ENCODE data around the gene SH3PXD2A. TPM values are rescaled to one million over a fixed set of nuclear protein-coding genes. Genes with fewer than 3 reads are reported as not detected.

The SH3PXD2A gene
- total RNA-seq, 1 experiment from 2014 or later = 6.3 TPM

GRCh38 chr10:103566536-103566935 lies 288.8 kb downstream of the SH3PXD2A start:
- ChIA-PET POLR2A (no interaction called here), CTCF (no interaction called here)
- intact Hi-C loops (cut with micrococcal nuclease; ENCODE audit: unreplicated experiment) = no loop called here
- Mint-ChIP-seq H3K27ac (ENCODE audit: unreplicated experiment) (no peak overlapping the region), H3K4me1 (ENCODE audit: low read depth, unreplicated experiment) (peaks cover 7% of the 10 kb centered on the region), H3K4me3 (ENCODE audit: unreplicated experiment) (no peak overlapping the region), H3K27me3 (ENCODE audit: insufficient read depth, unreplicated experiment) (no peaks in the 10 kb centered on the region), H3K36me3 (ENCODE audit: insufficient read depth, unreplicated experiment) (no peaks in the 10 kb centered on the region), H3K9me3 (ENCODE audit: unreplicated experiment) (no peaks in the 10 kb centered on the region)
- no peak for DNase-seq
- Histone ChIP-seq H3K36me3 (ENCODE audit: control insufficient read depth, insufficient read depth, low read length) (no peaks in the 10 kb centered on the region), H3K4me3 (ENCODE audit: low read depth, low read length) (no peak overlapping the region), H3K9me3 (no peaks in the 10 kb centered on the region), H3K27me3 (replicated peaks; ENCODE audit: control insufficient read depth, insufficient read depth, low read length) (no peaks in the 10 kb centered on the region), H3K4me1 (no peaks in the 10 kb centered on the region)
- no peak for TF ChIP-seq CTCF (IDR thresholded peaks at IDR 0.05; ENCODE audit: insufficient read depth in 1 of 2, low read depth in 1 of 2, low read length in 1 of 2, severe bottlenecking in 1 of 2, unreplicated experiment in 1 of 2)
- BruUV-seq (replicated peaks) = no TSS peak

GRCh38 chr10:103564776-103565520 lies 290.4 kb downstream of the SH3PXD2A start:
- Histone ChIP-seq H3K9me3 (no peaks in the 10 kb centered on the region), H3K36me3 (ENCODE audit: control insufficient read depth, insufficient read depth, low read length) (no peaks in the 10 kb centered on the region), H3K4me3 (ENCODE audit: low read depth, low read length) (no peak overlapping the region), H3K27me3 (replicated peaks; ENCODE audit: control insufficient read depth, insufficient read depth, low read length) (no peaks in the 10 kb centered on the region; the same call in 1 of the 2 replicates), H3K4me1 (no peaks in the 10 kb centered on the region)
- peak; percentile 55 to 69 for TF ChIP-seq CTCF (IDR thresholded peaks at IDR 0.05; ENCODE audit: insufficient read depth in 1 of 2, low read depth in 1 of 2, low read length in 1 of 2, severe bottlenecking in 1 of 2, unreplicated experiment in 1 of 2)
- CTCF ChIA-PET = interaction anchor here (0.6 to 1.1 kb wide), 2 partner anchors 10 to 18 kb away, joined by 3 read pairs; no protein-coding TSS in a partner anchor
- no peak overlapping the region for H3K4me3 Mint-ChIP-seq (ENCODE audit: unreplicated experiment)
- intact Hi-C loops (cut with micrococcal nuclease; ENCODE audit: unreplicated experiment) = no loop called here
- H3K9me3 Mint-ChIP-seq (ENCODE audit: unreplicated experiment) = no peaks in the 10 kb centered on the region
- no TSS peak for BruUV-seq (replicated peaks)
- peak overlapping the region; percentile 16 for H3K27ac Mint-ChIP-seq (ENCODE audit: unreplicated experiment)
- H3K4me1 Mint-ChIP-seq (ENCODE audit: low read depth, unreplicated experiment) = no peaks in the 10 kb centered on the region
- POLR2A ChIA-PET = no interaction called here
- peak in 1 of 2 experiments; percentile 37 for DNase-seq
- no peaks in the 10 kb centered on the region for H3K36me3 Mint-ChIP-seq (ENCODE audit: insufficient read depth, unreplicated experiment)
- H3K27me3 Mint-ChIP-seq (ENCODE audit: insufficient read depth, unreplicated experiment) = no peaks in the 10 kb centered on the region

- ChIA-PET POLR2A (interaction anchor here (0.5 kb wide), 1 partner anchor 11 kb away, joined by 3 read pairs; no protein-coding TSS in a partner anchor), CTCF (interaction anchor here (0.8 kb wide), 1 partner anchor 29 kb away, joined by 3 read pairs; no protein-coding TSS in a partner anchor)
- Histone ChIP-seq H3K4me1 (no peaks in the 10 kb centered on the region), H3K27me3 (replicated peaks; ENCODE audit: control insufficient read depth, insufficient read depth, low read length) (no peaks in the 10 kb centered on the region; the same call in 1 of the 2 replicates), H3K36me3 (ENCODE audit: control insufficient read depth, insufficient read depth, low read length) (no peaks in the 10 kb centered on the region), H3K9me3 (no peaks in the 10 kb centered on the region), H3K4me3 (ENCODE audit: low read depth, low read length) (no peak overlapping the region)
- H3K36me3 Mint-ChIP-seq (ENCODE audit: insufficient read depth, unreplicated experiment) = no peaks in the 10 kb centered on the region
- no peak overlapping the region for H3K27ac Mint-ChIP-seq (ENCODE audit: unreplicated experiment)
- BruUV-seq (replicated peaks) = no TSS peak
- H3K27me3 Mint-ChIP-seq (ENCODE audit: insufficient read depth, unreplicated experiment) = no peaks in the 10 kb centered on the region
- intact Hi-C loops (cut with micrococcal nuclease; ENCODE audit: unreplicated experiment) = no loop called here
- no peaks in the 10 kb centered on the region for H3K4me1 Mint-ChIP-seq (ENCODE audit: low read depth, unreplicated experiment)
- no peak overlapping the region for H3K4me3 Mint-ChIP-seq (ENCODE audit: unreplicated experiment)
- no peak for TF ChIP-seq CTCF (IDR thresholded peaks at IDR 0.05; ENCODE audit: insufficient read depth in 1 of 2, low read depth in 1 of 2, low read length in 1 of 2, severe bottlenecking in 1 of 2, unreplicated experiment in 1 of 2)
- no peaks in the 10 kb centered on the region for H3K9me3 Mint-ChIP-seq (ENCODE audit: unreplicated experiment)
- no peak for DNase-seq
These were observed 291.3 kb downstream of the SH3PXD2A start for GRCh38 chr10:103564116-103564501.

All from Caco-2 (cell line).